B cell (primary cell): ENCODE results near the gene ADAMTS20. TPM values are rescaled to one million over a fixed set of nuclear protein-coding genes. Genes with fewer than 3 reads are reported as not detected.

ENCODE experiments used
- ATAC-seq: fragments of 200-7000 bp; cut with Tn5 transposase; one replicate; pipeline ENCODE4 v1.10.0; 2021; ENCODE audit warnings: low read depth, mild to moderate bottlenecking, moderate number of reproducible peaks, moderate library complexity
- CTCF ChIA-PET: fragments of 350-600 bp; sonication (Branson Sonifier 250); formaldehyde crosslinking; loops from one replicate; lab custom pipeline; 2021; ENCODE audit warnings: antibody characterized with exemption, inconsistent platforms; lab: Charles Lee
- POLR2A ChIA-PET: fragments of 350-600 bp; sonication (Branson Sonifier 250); formaldehyde crosslinking; loops from one replicate; lab custom pipeline; 2021; ENCODE audit warnings: antibody characterized with exemption; lab: Charles Lee
- DNase-seq: peaks from one replicate; pipeline ENCODE4 v3.0.0; 2013
- H2AFZ ChIP-seq: 2 replicates; pipeline ENCODE4 v1.6.1; 2012; ENCODE audit warnings: mild to moderate bottlenecking, low read depth, low read length; ENCODE audit not compliant: insufficient read depth, poor library complexity, severe bottlenecking
- H3K27ac ChIP-seq, 2 donors: 1 replicate in 1 of 2; 2 replicates in 1 of 2; pipeline ENCODE4 v1.5.1; 2012 to 2013; ENCODE audit warnings: low read length in 2 of 2, mild to moderate bottlenecking in 2 of 2, moderate library complexity in 1 of 2
- H3K27me3 ChIP-seq, 4 experiments: fragments of 200-600 bp in 1 of 4; sonication (generic) in 1 of 4; replicated peaks in 1 of 4; 1 replicate in 2 of 4; 2 replicates in 2 of 4; pipeline versions ENCODE4 v1.6.1 to v1.7.0; 2013 to 2016; ENCODE audit warnings: low read length in 3 of 4, mild to moderate bottlenecking in 2 of 4, mixed read lengths in 1 of 4, moderate library complexity in 1 of 4; ENCODE audit not compliant: insufficient read depth in 4 of 4, control insufficient read depth in 3 of 4; ENCODE audit errors: control extremely low read depth in 1 of 4
- H3K36me3 ChIP-seq, 2 experiments: replicated peaks in 1 of 2; 1 replicate in 1 of 2; 2 replicates in 1 of 2; pipeline versions ENCODE4 v1.6.1 to v1.7.1; 2013; ENCODE audit warnings: low read length in 1 of 2; ENCODE audit not compliant: insufficient read depth in 2 of 2, control insufficient read depth in 1 of 2; ENCODE audit errors: control extremely low read depth in 1 of 2, extremely low read depth in 1 of 2
- H3K4me1 ChIP-seq, 2 donors: fragments of 200-600 bp in 1 of 2; sonication (generic) in 1 of 2; 1 replicate in 1 of 2; 2 replicates in 1 of 2; pipeline versions ENCODE4 v1.5.1 to v1.6.1; 2013 to 2017; ENCODE audit warnings: low read length in 2 of 2; ENCODE audit not compliant: control insufficient read depth in 2 of 2, insufficient read depth in 2 of 2
- H3K4me2 ChIP-seq: replicated peaks from 2 replicates; pipeline ENCODE3; 2012; ENCODE audit warnings: mild to moderate bottlenecking, low read depth, low read length; ENCODE audit not compliant: poor library complexity, severe bottlenecking
- H3K4me3 ChIP-seq, 5 experiments: fragments of 200-600 bp in 1 of 5; sonication (generic) in 1 of 5; 1 replicate in 3 of 5; 2 replicates in 2 of 5; pipeline versions ENCODE4 v1.5.1 to v1.7.0; 2011 to 2016; ENCODE audit warnings: low read length in 4 of 5, mild to moderate bottlenecking in 4 of 5, low read depth in 2 of 5, control low read depth in 1 of 5, moderate library complexity in 1 of 5; ENCODE audit not compliant: insufficient read depth in 1 of 5; ENCODE audit errors: control extremely low read depth in 1 of 5, extremely low read depth in 1 of 5
- H3K79me2 ChIP-seq: fragments of 200-600 bp; sonication (generic); one replicate; pipeline ENCODE4 v1.6.0; 2016; ENCODE audit warnings: low read length; ENCODE audit not compliant: control insufficient read depth, insufficient read depth
- H3K9ac ChIP-seq: fragments of 200-600 bp; sonication (generic); 2 replicates; pipeline ENCODE4 v1.6.1; 2017; ENCODE audit warnings: mild to moderate bottlenecking, low read length, moderate library complexity
- H3K9me3 ChIP-seq, 3 donors: one replicate each; pipeline versions ENCODE4 v1.6.1 to v1.7.1; 2013; ENCODE audit warnings: low read length in 2 of 3; ENCODE audit not compliant: control insufficient read depth in 2 of 3, insufficient read depth in 1 of 3; ENCODE audit errors: control extremely low read depth in 1 of 3
- H4K20me1 ChIP-seq: 2 replicates; pipeline ENCODE4 v1.6.0; 2012; ENCODE audit warnings: mild to moderate bottlenecking, low read length; ENCODE audit not compliant: insufficient read depth, control insufficient read depth, poor library complexity, severe bottlenecking
- H3K27ac Mint-ChIP-seq: one replicate; pipeline ENCODE4 v1.8.0; 2021; ENCODE audit warnings: mixed read lengths
- H3K27me3 Mint-ChIP-seq: one replicate; pipeline ENCODE4 v1.8.0; 2021; ENCODE audit warnings: mixed read lengths
- H3K4me1 Mint-ChIP-seq: one replicate; pipeline ENCODE4 v1.8.0; 2021; ENCODE audit warnings: mixed read lengths
- H3K4me3 Mint-ChIP-seq: one replicate; pipeline ENCODE4 v1.8.0; 2021; ENCODE audit warnings: mixed read lengths
- H3K9me3 Mint-ChIP-seq: one replicate; pipeline ENCODE4 v1.8.0; 2022; ENCODE audit warnings: mixed read lengths; ENCODE audit not compliant: insufficient read depth
- CTCF ChIP-seq: fragments of 200-600 bp; IDR thresholded peaks from one replicate; pipeline ENCODE4 v1.8.0; 2022; ENCODE audit warnings: antibody characterized with exemption, mild to moderate bottlenecking
- EZH2 ChIP-seq: IDR thresholded peaks from 2 replicates; pipeline ENCODE4 v1.6.1; 2012; ENCODE audit warnings: borderline replicate concordance, low read depth, mild to moderate bottlenecking, moderate library complexity, low read length; ENCODE audit not compliant: insufficient read depth, poor library complexity, severe bottlenecking
- WGBS: methylation state at CpG from one replicate; pipeline ENCODE4 v1.1.5; 2013; ENCODE audit warnings: missing lambda C conversion rate; ENCODE audit not compliant: insufficient coverage; 5-methylcytosine and 5-hydroxymethylcytosine counted together
- intact Hi-C: fragments of 100-400 bp; cut with micrococcal nuclease; formaldehyde crosslinking; loops from one replicate; pipeline ENCODE4 v1.10.0; 2022
- polyA plus RNA-seq: library from polyadenylated mRNA; depleted of rRNA; stranded (reverse); fragments of >200 nt; gene quantifications from 2 replicates; pipeline ENCODE4 v1.2.3, GENCODE V29; 2012
- total RNA-seq, 2 donors: library from RNA; stranded (reverse); fragments of 120-200 nt in 1 of 2; gene quantifications; 1 replicate in 1 of 2; 2 replicates in 1 of 2; pipeline versions ENCODE4 v1.2.3 to v1.2.4, GENCODE V29; 2013 to 2022

Gene ADAMTS20
- total and polyA plus RNA-seq, 2 donors (not counting 1 experiment from before 2014, with no cell fraction given) = not detected

GRCh38 chr12:43401096-43401495, 150.9 kb downstream of the ADAMTS20 start:
- CTCF ChIA-PET = no interaction called here
- no peaks in the 10 kb centered on the region for H3K27me3 ChIP-seq

GRCh38 chr12:43396671-43397070, 155.3 kb downstream of the ADAMTS20 start:
- no peaks in the 10 kb centered on the region for H4K20me1 ChIP-seq
- H3K79me2 ChIP-seq = no peaks in the 10 kb centered on the region
- H3K9me3 ChIP-seq = no peaks in the 10 kb centered on the region
- H3K4me2 ChIP-seq = no peak overlapping the region
- no peak overlapping the region for H3K27ac Mint-ChIP-seq
- intact Hi-C loops = no loop called here
- no peaks in the 10 kb centered on the region for H3K27me3 ChIP-seq
- H3K9ac ChIP-seq = no peak overlapping the region
- no peaks in the 10 kb centered on the region for H3K4me1 ChIP-seq
- POLR2A ChIA-PET = no interaction called here
- CTCF ChIA-PET = no interaction called here
- H3K27me3 Mint-ChIP-seq = no peaks in the 10 kb centered on the region
- H2AFZ ChIP-seq = no peak overlapping the region
- no peak for ATAC-seq
- TF ChIP-seq EZH2 (no peak), CTCF (no peak)
- no peak overlapping the region for H3K27ac ChIP-seq
- H3K36me3 ChIP-seq = no peaks in the 10 kb centered on the region
- no CpG with 5 or more reads among the region's 5 CpGs for WGBS
- H3K4me3 ChIP-seq = no peak overlapping the region
- no peaks in the 10 kb centered on the region for H3K9me3 Mint-ChIP-seq
- no peaks in the 10 kb centered on the region for H3K4me1 Mint-ChIP-seq
- no peak for DNase-seq
- H3K4me3 Mint-ChIP-seq = no peak overlapping the region

More at GRCh38 chr12:43401096-43401495, 150.9 kb downstream of the ADAMTS20 start:
- Histone ChIP-seq H3K27ac (no peak overlapping the region), H3K4me3 (no peak overlapping the region), H3K4me1 (no peaks in the 10 kb centered on the region), H2AFZ (no peak overlapping the region), H3K36me3 (no peaks in the 10 kb centered on the region), H3K79me2 (no peaks in the 10 kb centered on the region), H3K9ac (no peak overlapping the region), H4K20me1 (no peaks in the 10 kb centered on the region), H3K4me2 (no peak overlapping the region), H3K9me3 (no peaks in the 10 kb centered on the region)
- Mint-ChIP-seq H3K27ac (no peak overlapping the region), H3K4me3 (no peak overlapping the region), H3K27me3 (no peaks in the 10 kb centered on the region), H3K9me3 (no peaks in the 10 kb centered on the region), H3K4me1 (no peaks in the 10 kb centered on the region)
- no peak for TF ChIP-seq CTCF
- no peak for TF ChIP-seq EZH2
- POLR2A ChIA-PET = no interaction called here
- intact Hi-C loops = no loop called here
- ATAC-seq (no peak), DNase-seq (no peak)
- WGBS = no CpG with 5 or more reads among the region's 1 CpG
